ENCODE results near the gene CDH22.

- no peak for TF ChIP-seq CTCF (IDR thresholded peaks at IDR 0.05)
- TF ChIP-seq TCF7L2 (IDR thresholded peaks at IDR 0.05; ENCODE audit: low read depth, low read length) = no peak
Measured at GRCh38 chr20:46349742-46350056, 41.4 kb upstream of the CDH22 start.
